Breast epithelium (tissue), 4 donors: ENCODE results near the gene PLCB4. TPM values are rescaled to one million over a fixed set of nuclear protein-coding genes. Genes with fewer than 3 reads are reported as not detected.

Source experiments
- DNase-seq, 2 donors: peaks; one replicate each; pipeline ENCODE4 v3.0.0-alpha.2; 2019; ENCODE audit warnings: low spot score in 2 of 2
- H3K27ac ChIP-seq, 2 donors: fragments of 200-600 bp; sonication (generic) in 1 of 2; one replicate each; pipeline ENCODE4 v1.5.1; 2016 to 2019; ENCODE audit warnings: mild to moderate bottlenecking in 1 of 2
- H3K27me3 ChIP-seq, 2 donors: fragments of 200-600 bp; sonication (generic) in 1 of 2; one replicate each; pipeline versions ENCODE4 v1.5.1 to v1.6.0; 2017 to 2019; ENCODE audit warnings: control low read depth in 1 of 2, mild to moderate bottlenecking in 1 of 2
- H3K36me3 ChIP-seq: fragments of 200-600 bp; one replicate; pipeline ENCODE4 v1.5.1; 2019
- H3K4me1 ChIP-seq, 2 donors: fragments of 200-600 bp; sonication (generic); one replicate each; pipeline ENCODE4 v1.5.1; 2016 to 2019; ENCODE audit warnings: control low read depth in 1 of 2
- H3K4me3 ChIP-seq, 3 donors: fragments of 200-600 bp; sonication (generic); 1 replicate in 2 of 3; 2 replicates in 1 of 3; pipeline ENCODE4 v1.5.1; 2016 to 2019; ENCODE audit warnings: mild to moderate bottlenecking in 3 of 3, moderate library complexity in 2 of 3
- H3K9me3 ChIP-seq, 2 donors: fragments of 200-600 bp; sonication (generic) in 1 of 2; one replicate each; pipeline ENCODE4 v1.5.1; 2016 to 2019; ENCODE audit warnings: control low read depth in 1 of 2
- POLR2A ChIP-seq: fragments of 450-650 bp; IDR thresholded peaks from one replicate; pipeline ENCODE4 v1.6.1; 2016; ENCODE audit warnings: antibody characterized with exemption, mild to moderate bottlenecking, moderate library complexity
- POLR2AphosphoS5 ChIP-seq, 3 donors: sonication (generic); formaldehyde crosslinking; IDR thresholded peaks; one replicate each; pipeline ENCODE4 v1.6.1; 2017; ENCODE audit warnings: antibody characterized with exemption in 3 of 3
- intact Hi-C: fragments of 100-400 bp; cut with DNase I; formaldehyde crosslinking; loops from one replicate; pipeline ENCODE4 v1.15.1; 2023; ENCODE audit warnings: low total_unique reads
- total RNA-seq, 3 donors: library from RNA; depleted of rRNA; stranded (reverse); fragments of >200 nt; gene quantifications; one replicate each; pipeline ENCODE4 v1.1.0, GENCODE V29; 2016
- TF ChIP-seq, protein P1 (sequence below), 3 donors: fragments of 450-650 bp; IDR thresholded peaks; one replicate each; pipeline ENCODE4 v1.5.1; 2016 to 2017; ENCODE audit warnings: antibody characterized with exemption in 3 of 3, mild to moderate bottlenecking in 3 of 3, moderate library complexity in 3 of 3

PLCB4 gene
- total RNA-seq, 3 donors from 2014 or later = 9.4 to 17.7 (median 13.0) TPM

- Histone ChIP-seq H3K4me1 (no peaks in the 10 kb centered on the region), H3K9me3 (no peaks in the 10 kb centered on the region), H3K27ac (no peak overlapping the region), H3K27me3 (no peaks in the 10 kb centered on the region), H3K36me3 (no peaks in the 10 kb centered on the region), H3K4me3 (no peak overlapping the region)
- intact Hi-C loops = no loop called here
- no peak for DNase-seq
- TF ChIP-seq POLR2A = no peak
- TF ChIP-seq, protein P1, sequence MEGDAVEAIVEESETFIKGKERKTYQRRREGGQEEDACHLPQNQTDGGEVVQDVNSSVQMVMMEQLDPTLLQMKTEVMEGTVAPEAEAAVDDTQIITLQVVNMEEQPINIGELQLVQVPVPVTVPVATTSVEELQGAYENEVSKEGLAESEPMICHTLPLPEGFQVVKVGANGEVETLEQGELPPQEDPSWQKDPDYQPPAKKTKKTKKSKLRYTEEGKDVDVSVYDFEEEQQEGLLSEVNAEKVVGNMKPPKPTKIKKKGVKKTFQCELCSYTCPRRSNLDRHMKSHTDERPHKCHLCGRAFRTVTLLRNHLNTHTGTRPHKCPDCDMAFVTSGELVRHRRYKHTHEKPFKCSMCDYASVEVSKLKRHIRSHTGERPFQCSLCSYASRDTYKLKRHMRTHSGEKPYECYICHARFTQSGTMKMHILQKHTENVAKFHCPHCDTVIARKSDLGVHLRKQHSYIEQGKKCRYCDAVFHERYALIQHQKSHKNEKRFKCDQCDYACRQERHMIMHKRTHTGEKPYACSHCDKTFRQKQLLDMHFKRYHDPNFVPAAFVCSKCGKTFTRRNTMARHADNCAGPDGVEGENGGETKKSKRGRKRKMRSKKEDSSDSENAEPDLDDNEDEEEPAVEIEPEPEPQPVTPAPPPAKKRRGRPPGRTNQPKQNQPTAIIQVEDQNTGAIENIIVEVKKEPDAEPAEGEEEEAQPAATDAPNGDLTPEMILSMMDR (IDR thresholded peaks at IDR 0.05) = no peak
- no peak for TF ChIP-seq POLR2AphosphoS5 (IDR thresholded peaks at IDR 0.05)
Measured at GRCh38 chr20:9287826-9288225, 218.9 kb downstream of the PLCB4 start.

GRCh38 chr20:9290331-9290730, 221.4 kb downstream of the PLCB4 start:
- Histone ChIP-seq H3K36me3 (no peaks in the 10 kb centered on the region), H3K4me1 (no peaks in the 10 kb centered on the region), H3K27me3 (no peaks in the 10 kb centered on the region), H3K9me3 (no peaks in the 10 kb centered on the region), H3K27ac (no peak overlapping the region), H3K4me3 (no peak overlapping the region)
- TF ChIP-seq POLR2AphosphoS5 (IDR thresholded peaks at IDR 0.05) = no peak
- TF ChIP-seq, protein P1 (IDR thresholded peaks at IDR 0.05) = no peak
- no peak for TF ChIP-seq POLR2A
- no peak for DNase-seq
- intact Hi-C loops = no loop called here

DNA sequence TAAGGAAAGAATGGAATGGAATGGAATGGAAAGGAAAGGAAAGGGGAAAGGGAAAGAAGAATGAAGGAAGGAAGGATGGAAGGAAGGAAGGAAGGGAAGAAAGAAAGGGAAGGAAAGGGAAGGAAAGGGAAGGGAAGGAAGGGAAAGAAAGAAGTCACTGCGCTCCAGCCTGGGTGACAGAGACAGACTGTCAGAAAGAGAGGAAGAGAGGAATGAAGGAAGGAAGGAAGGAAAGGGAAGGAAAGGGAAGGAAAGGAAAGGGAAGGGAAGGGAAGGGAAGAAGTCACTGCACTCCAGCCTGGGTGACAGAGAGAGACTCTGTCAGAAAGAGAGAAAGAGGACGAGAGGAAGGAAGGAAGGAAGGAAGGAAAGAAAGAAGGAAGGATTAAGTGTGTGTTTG, 224.3 kb downstream of the PLCB4 start:
- no peaks in the 10 kb centered on the region for H3K27me3 ChIP-seq
- no peaks in the 10 kb centered on the region for H3K9me3 ChIP-seq
- no peak for TF ChIP-seq POLR2A
- no peak for TF ChIP-seq POLR2AphosphoS5 (IDR thresholded peaks at IDR 0.05)
- TF ChIP-seq, protein P1 (IDR thresholded peaks at IDR 0.05) = no peak
- no peak overlapping the region for H3K27ac ChIP-seq
- intact Hi-C loops = no loop called here
- no peaks in the 10 kb centered on the region for H3K4me1 ChIP-seq
- no peak overlapping the region for H3K4me3 ChIP-seq
- no peaks in the 10 kb centered on the region for H3K36me3 ChIP-seq
- DNase-seq = no peak

- H3K9me3 ChIP-seq = no peaks in the 10 kb centered on the region
- H3K27ac ChIP-seq = no peak overlapping the region
- intact Hi-C loops = no loop called here
- H3K4me3 ChIP-seq = no peak overlapping the region
- no peaks in the 10 kb centered on the region for H3K4me1 ChIP-seq
- no peak for TF ChIP-seq POLR2A
- no peak for TF ChIP-seq POLR2AphosphoS5 (IDR thresholded peaks at IDR 0.05)
- TF ChIP-seq, protein P1 (IDR thresholded peaks at IDR 0.05) = no peak
- DNase-seq = no peak
- H3K27me3 ChIP-seq = no peaks in the 10 kb centered on the region
- no peaks in the 10 kb centered on the region for H3K36me3 ChIP-seq
Measured at GRCh38 chr20:9294041-9294440, 225.2 kb downstream of the PLCB4 start.

- H3K9me3 ChIP-seq = no peaks in the 10 kb centered on the region
- no peak overlapping the region for H3K27ac ChIP-seq
- no peak for DNase-seq
- no peaks in the 10 kb centered on the region for H3K36me3 ChIP-seq
- no peaks in the 10 kb centered on the region for H3K27me3 ChIP-seq
- no peak overlapping the region for H3K4me3 ChIP-seq
- TF ChIP-seq, protein P1 (IDR thresholded peaks at IDR 0.05) = no peak
- TF ChIP-seq POLR2AphosphoS5 (IDR thresholded peaks at IDR 0.05) (no peak), POLR2A (no peak)
- H3K4me1 ChIP-seq = no peaks in the 10 kb centered on the region
- intact Hi-C loops = no loop called here
Measured at GRCh38 chr20:9298906-9299305, 230.0 kb downstream of the PLCB4 start.
